ENCODE data around the gene AARS2. TPM values are rescaled to one million over a fixed set of nuclear protein-coding genes. Genes with fewer than 3 reads are reported as not detected.

AARS2 gene
- total and polyA plus RNA-seq, 2 of the 8 experiments (the other 6 are each of a cell fraction or from before 2014, with no cell fraction given): 8.6 to 20.4 TPM

- Histone ChIP-seq H3K4me2 (ENCODE audit: insufficient read depth in 1 of 2, low read depth in 2 of 2, low read length in 2 of 2) (0 out of 4 replicates have a peak overlapping the region, but pooled peaks of 1 of the 2 experiments have one; percentile 12), H3K4me3 (ENCODE audit: extremely low read depth in 1 of 4, insufficient read depth in 2 of 4, low read depth in 3 of 4, low read length in 4 of 4) (no peak overlapping the region), H3K23ac (ENCODE audit: insufficient read length) (no peak overlapping the region), H3K79me1 (ENCODE audit: low read depth, low read length) (no peaks in the 10 kb centered on the region; the same call in 1 of the 2 replicates), H4K20me1 (replicated peaks in 1 of 2; ENCODE audit: control insufficient read depth in 1 of 2, insufficient read depth in 2 of 2, low read length in 2 of 2) (peaks cover 37 to 46% of the 10 kb centered on the region in 2 experiments), H3K36me3 (ENCODE audit: control insufficient read depth in 2 of 4, insufficient read depth in 4 of 4, low read length in 3 of 4) (peaks cover 54 to 79% (median 68%) of the 10 kb centered on the region in 4 experiments), H3K27ac (ENCODE audit: low read depth, low read length) (no peak overlapping the region), H2AK5ac (ENCODE audit: low read depth, low read length) (no peak overlapping the region), H2BK5ac (ENCODE audit: low read depth, low read length) (no peak overlapping the region), H2BK20ac (ENCODE audit: low read length) (no peak overlapping the region), H3K23me2 (ENCODE audit: low read depth, low read length) (peaks cover 7% of the 10 kb centered on the region), H2BK12ac (ENCODE audit: low read depth, low read length) (no peak overlapping the region), H3K14ac (ENCODE audit: insufficient read length) (no peak overlapping the region), H4K5ac (ENCODE audit: insufficient read length, low read depth, low read length) (no peak overlapping the region), H2BK15ac (ENCODE audit: low read length) (no peak overlapping the region), H3K79me2 (ENCODE audit: control insufficient read depth in 1 of 2, insufficient read depth in 2 of 2, low read length in 2 of 2) (peaks cover 27 to 58% of the 10 kb centered on the region in 2 experiments), H3K4me1 (replicated peaks in 1 of 4; ENCODE audit: control insufficient read depth in 3 of 4, insufficient read depth in 4 of 4, low read length in 3 of 4) (peaks cover 3 to 15% (median 8%) of the 10 kb centered on the region in 4 experiments), H4K8ac (ENCODE audit: extremely low read depth, insufficient read depth, low read length) (no peak overlapping the region), H3K18ac (ENCODE audit: extremely low read depth, low read length) (no peak overlapping the region), H3K9ac (replicated peaks in 1 of 4; ENCODE audit: extremely low read depth in 1 of 4, low read depth in 3 of 4, low read length in 3 of 4) (no peak overlapping the region), H3K56ac (replicated peaks; ENCODE audit: insufficient read length, low read depth, low read length) (no peak overlapping the region), H4K91ac (replicated peaks; ENCODE audit: insufficient read length, low read length) (no peak overlapping the region), H3K27me3 (replicated peaks in 1 of 4; ENCODE audit: control insufficient read depth in 3 of 4, extremely low read depth in 1 of 4, insufficient read depth in 3 of 4, low read length in 3 of 4) (no peaks in the 10 kb centered on the region), H3K9me3 (ENCODE audit: insufficient read depth in 2 of 2, low read depth in 1 of 2, low read length in 1 of 2) (no peaks in the 10 kb centered on the region), H2BK120ac (replicated peaks; ENCODE audit: low read depth, low read length) (no peak overlapping the region), H2AFZ (ENCODE audit: low read length) (no peak overlapping the region), H3K4ac (replicated peaks; ENCODE audit: insufficient read length, low read depth, low read length) (no peak overlapping the region)
- no peak for DNase-seq (ENCODE audit: low read depth in 1 of 2, low spot score in 2 of 2)
- WGBS, 2 experiments (ENCODE audit: extremely low coverage in 1 of 2, insufficient coverage in 1 of 2, insufficient read length in 1 of 2, insufficient replicate concordance in 2 of 2, low coverage in 1 of 2, low lambda C conversion rate in 2 of 2, missing lambda C conversion rate in 1 of 2): 93% methylated on average over 3 of the region's 3 CpGs; no CpG with 5 or more reads in 1 of the 2 experiments
- TF ChIP-seq POLR2A (IDR thresholded peaks at IDR 0.05; ENCODE audit: control extremely low read depth in 1 of 2, low read depth in 2 of 2, low read length in 2 of 2) (peak in 1 of 2 experiments; percentile 70; a peak in 2 of 3 replicates), GABPA (IDR thresholded peaks at IDR 0.05; ENCODE audit: borderline replicate concordance, insufficient read depth, low read length) (no peak), HDAC2 (IDR thresholded peaks at IDR 0.05; ENCODE audit: borderline replicate concordance in 1 of 2, low read depth in 2 of 2, low read length in 2 of 2) (no peak), TEAD4 (IDR thresholded peaks at IDR 0.05; ENCODE audit: low read depth, low read length) (no peak), MAFK (IDR thresholded peaks at IDR 0.05; ENCODE audit: low read depth, low read length) (no peak)
- TF ChIP-seq, protein P1, sequence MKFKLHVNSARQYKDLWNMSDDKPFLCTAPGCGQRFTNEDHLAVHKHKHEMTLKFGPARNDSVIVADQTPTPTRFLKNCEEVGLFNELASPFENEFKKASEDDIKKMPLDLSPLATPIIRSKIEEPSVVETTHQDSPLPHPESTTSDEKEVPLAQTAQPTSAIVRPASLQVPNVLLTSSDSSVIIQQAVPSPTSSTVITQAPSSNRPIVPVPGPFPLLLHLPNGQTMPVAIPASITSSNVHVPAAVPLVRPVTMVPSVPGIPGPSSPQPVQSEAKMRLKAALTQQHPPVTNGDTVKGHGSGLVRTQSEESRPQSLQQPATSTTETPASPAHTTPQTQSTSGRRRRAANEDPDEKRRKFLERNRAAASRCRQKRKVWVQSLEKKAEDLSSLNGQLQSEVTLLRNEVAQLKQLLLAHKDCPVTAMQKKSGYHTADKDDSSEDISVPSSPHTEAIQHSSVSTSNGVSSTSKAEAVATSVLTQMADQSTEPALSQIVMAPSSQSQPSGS (IDR thresholded peaks at IDR 0.05; ENCODE audit: low read length): 0 out of 2 replicates have a peak, but pooled peaks have one; percentile 43
- ChIA-PET POLR2A (ENCODE audit: partially characterized antibody) (interaction anchor here (0.8 to 15.1 kb wide), 12 partner anchors 10 to 135 kb away, joined by 3 to 581 read pairs (median 6); partner anchors contain the start of genes HSP90AB1, NFKBIE, SLC29A1 and TMEM151B), CTCF (ENCODE audit: partially characterized antibody) (interaction anchor here (1.1 to 2.4 kb wide), 4 partner anchors 16 to 156 kb away, joined by 3 to 19 read pairs (median 5); no protein-coding TSS in a partner anchor)
- no peak for FAIRE-seq
These were observed 62.4 kb downstream of the AARS2 start for GRCh38 chr6:44250718-44251123.
